Stomach (tissue), 9 donors: ENCODE data around the gene LRRC55. TPM values are rescaled to one million over a fixed set of nuclear protein-coding genes. Genes with fewer than 3 reads are reported as not detected.

Source experiments
- DNase-seq, 2 donors: peaks; one replicate each; pipeline versions ENCODE4 v3.0.0 to v3.0.0-alpha.2; 2013 to 2019
- H3K27ac ChIP-seq, 5 donors: fragments of 200-600 bp in 4 of 5; sonication (generic) in 4 of 5; one replicate each; pipeline ENCODE4 v1.5.1; 2013 to 2019; ENCODE audit warnings: mild to moderate bottlenecking in 1 of 5, moderate library complexity in 1 of 5
- H3K27me3 ChIP-seq, 3 donors: fragments of 200-600 bp; sonication (generic); one replicate each; pipeline ENCODE4 v1.5.1; 2017 to 2019; ENCODE audit warnings: mixed run types in 1 of 3
- H3K36me3 ChIP-seq, 4 donors: fragments of 200-600 bp; sonication (generic); 1 replicate in 3 of 4; 2 replicates in 1 of 4; pipeline ENCODE4 v1.5.1; 2016 to 2019
- H3K4me1 ChIP-seq, 4 donors: fragments of 200-600 bp; sonication (generic); one replicate each; pipeline ENCODE4 v1.5.1; 2016 to 2019
- H3K4me3 ChIP-seq, 4 donors: fragments of 200-600 bp; sonication (generic) in 3 of 4; one replicate each; pipeline ENCODE4 v1.5.1; 2016 to 2019; ENCODE audit warnings: mild to moderate bottlenecking in 1 of 4
- H3K9me3 ChIP-seq, 4 donors: fragments of 200-600 bp; sonication (generic); one replicate each; pipeline ENCODE4 v1.5.1; 2016 to 2019
- CTCF ChIP-seq, 7 experiments: fragments of 450-650 bp in 4 of 7; fragments of 200-600 bp in 3 of 7; sonication (generic) in 3 of 7; IDR thresholded peaks; one replicate each; pipeline ENCODE4 v1.5.1; 2016 to 2019; ENCODE audit warnings: antibody characterized with exemption in 7 of 7, control low read depth in 2 of 7, mild to moderate bottlenecking in 1 of 7
- EP300 ChIP-seq: sonication (generic); formaldehyde crosslinking; IDR thresholded peaks from one replicate; pipeline ENCODE4 v1.6.1; 2017; ENCODE audit warnings: antibody characterized with exemption
- POLR2A ChIP-seq, 4 donors: fragments of 450-650 bp; IDR thresholded peaks; one replicate each; pipeline ENCODE4 v1.6.1; 2016; ENCODE audit warnings: antibody characterized with exemption in 4 of 4, control low read depth in 2 of 4, mild to moderate bottlenecking in 1 of 4, moderate library complexity in 1 of 4
- POLR2AphosphoS5 ChIP-seq, 3 donors: sonication (generic); formaldehyde crosslinking; IDR thresholded peaks; one replicate each; pipeline ENCODE4 v1.6.1; 2016; ENCODE audit warnings: antibody characterized with exemption in 3 of 3
- WGBS, 5 donors: extraction: QIAGEN DNeasy Blood & Tissue Kit in 3 of 5; methylation state at CpG; one replicate each; pipeline versions ENCODE4 v1.1.5 to v1.1.7; 2013 to 2018; 5-methylcytosine and 5-hydroxymethylcytosine counted together
- intact Hi-C: fragments of 100-400 bp; cut with DNase I; formaldehyde crosslinking; loops from one replicate; pipeline ENCODE4 v1.15.1; 2023; ENCODE audit warnings: low total_unique reads
- polyA plus RNA-seq, 3 donors: library from polyadenylated mRNA; stranded (reverse); fragments of 200-250 nt; gene quantifications; one replicate each; pipeline ENCODE4 v1.2.3, GENCODE V29; 2013
- total RNA-seq, 5 donors: library from RNA; depleted of rRNA; stranded (reverse); fragments of >200 nt; gene quantifications; one replicate each; pipeline versions ENCODE4 v1.1.0 to v1.2.3, GENCODE V29; 2014 to 2016
- donor health status: healthy with polysubstance abuse.
- donor health status: Bipolar disorder and iron deficiency.
- donor health status: healthy.

LRRC55 gene
- total and polyA plus RNA-seq, 8 donors, result 0.08 to 0.73 TPM; not detected in 6

- no peaks in the 10 kb centered on the region for H3K36me3 ChIP-seq
- peaks cover 0 to 12% (median 0%) of the 10 kb centered on the region in 3 donors for H3K27me3 ChIP-seq
- 50 to 70% (median 64%) methylated on average over 1 of the region's 1 CpG for WGBS, 5 donors
- intact Hi-C loops, result no loop called here
- no peaks in the 10 kb centered on the region for H3K9me3 ChIP-seq
- H3K4me3 ChIP-seq, result no peak overlapping the region
- H3K4me1 ChIP-seq, result no peaks in the 10 kb centered on the region
- DNase-seq, result no peak
- H3K27ac ChIP-seq, result no peak overlapping the region
- TF ChIP-seq CTCF (IDR thresholded peaks at IDR 0.05) (no peak), EP300 (no peak), POLR2AphosphoS5 (IDR thresholded peaks at IDR 0.05) (no peak), POLR2A (IDR thresholded peaks at IDR 0.05) (no peak)
Observed at GRCh38 chr11:57192316-57192715, 10.6 kb downstream of the LRRC55 start.

DNA sequence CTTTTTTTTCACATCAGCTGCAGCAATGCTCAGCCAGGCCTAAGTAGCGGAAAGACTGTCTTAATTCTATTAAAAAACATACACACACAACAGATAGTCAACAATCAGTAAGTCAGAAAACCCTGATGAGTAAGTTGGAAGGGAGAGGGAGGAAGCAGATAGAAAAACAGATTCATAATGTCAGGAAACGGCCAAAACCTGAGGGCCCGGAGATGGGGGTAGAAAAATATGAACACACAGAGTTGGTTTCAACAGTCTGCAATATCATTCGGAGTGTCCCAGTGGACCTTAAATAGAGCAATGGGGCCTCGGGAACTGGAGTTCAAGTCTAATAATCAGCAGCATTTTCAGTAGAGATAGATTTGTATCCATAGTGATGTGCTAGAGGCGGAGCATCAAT lies 14.8 kb downstream of the LRRC55 start:
- no peaks in the 10 kb centered on the region for H3K36me3 ChIP-seq
- no peak overlapping the region for H3K4me3 ChIP-seq
- peaks cover 0 to 7% (median 0%) of the 10 kb centered on the region in 3 donors for H3K27me3 ChIP-seq
- H3K27ac ChIP-seq, result no peak overlapping the region
- no peaks in the 10 kb centered on the region for H3K9me3 ChIP-seq
- WGBS, 5 donors, result 77 to 84% (median 82%) methylated on average over 6 of the region's 6 CpGs
- TF ChIP-seq CTCF (IDR thresholded peaks at IDR 0.05) (no peak), EP300 (no peak), POLR2AphosphoS5 (IDR thresholded peaks at IDR 0.05) (no peak), POLR2A (IDR thresholded peaks at IDR 0.05) (no peak)
- DNase-seq, result peak in 1 of 2 donors; percentile 32
- intact Hi-C loops, result no loop called here
- no peaks in the 10 kb centered on the region for H3K4me1 ChIP-seq

DNA sequence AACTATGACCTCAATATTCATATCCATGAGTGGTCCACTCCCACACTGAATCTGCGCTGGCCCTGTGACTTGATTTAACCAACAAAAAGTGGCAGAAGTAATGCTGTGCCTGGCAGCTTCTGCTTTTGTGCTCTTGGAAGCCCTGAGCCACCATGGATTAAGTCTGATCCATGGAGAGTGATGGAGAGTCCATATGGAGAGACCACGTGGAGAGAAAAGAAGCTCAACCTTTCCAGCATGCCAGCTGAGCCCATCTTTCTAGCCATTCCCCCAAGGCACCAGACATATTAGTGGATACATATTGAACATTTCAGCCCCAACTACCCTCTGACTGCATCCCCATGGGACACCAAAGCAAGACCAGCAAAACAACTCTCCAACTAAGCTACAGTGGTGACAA lies 16.0 kb downstream of the LRRC55 start:
- intact Hi-C loops, result no loop called here

GRCh38 chr11:57199330-57199729 lies 17.6 kb downstream of the LRRC55 start:
- WGBS, 5 donors, result 90 to 98% (median 94%) methylated on average over 11 of the region's 11 CpGs
- Histone ChIP-seq H3K27me3 (peaks cover 0 to 10% (median 0%) of the 10 kb centered on the region in 3 donors), H3K4me1 (peaks cover 0 to 16% (median 3%) of the 10 kb centered on the region in 4 donors), H3K27ac (no peak overlapping the region), H3K4me3 (no peak overlapping the region), H3K36me3 (no peaks in the 10 kb centered on the region), H3K9me3 (no peaks in the 10 kb centered on the region)
- DNase-seq, result no peak
- intact Hi-C loops, result no loop called here
- TF ChIP-seq CTCF (IDR thresholded peaks at IDR 0.05) (no peak), POLR2A (IDR thresholded peaks at IDR 0.05) (no peak), POLR2AphosphoS5 (IDR thresholded peaks at IDR 0.05) (no peak), EP300 (no peak)

More for the DNA sequence above, 16.0 kb downstream of the LRRC55 start:
- Histone ChIP-seq H3K36me3 (no peaks in the 10 kb centered on the region), H3K4me3 (no peak overlapping the region), H3K4me1 (peaks cover 0 to 6% (median 0%) of the 10 kb centered on the region in 4 donors), H3K27ac (no peak overlapping the region), H3K27me3 (peaks cover 0 to 10% (median 0%) of the 10 kb centered on the region in 3 donors), H3K9me3 (no peaks in the 10 kb centered on the region)
- 66 to 86% (median 83%) methylated on average over 2 of the region's 2 CpGs for WGBS, 5 donors
- no peak for TF ChIP-seq POLR2AphosphoS5 (IDR thresholded peaks at IDR 0.05)
- no peak for TF ChIP-seq CTCF (IDR thresholded peaks at IDR 0.05)
- no peak for TF ChIP-seq EP300
- TF ChIP-seq POLR2A (IDR thresholded peaks at IDR 0.05), result no peak
- no peak for DNase-seq
